ACC112 (cell line): ENCODE data around the gene IRF8.

Source experiments
- H2AFZ ChIP-seq: fragments of 200-600 bp; sonication (generic); one replicate; pipeline ENCODE4 v1.6.0; 2017; ENCODE audit warnings: antibody characterized with exemption, low read length; ENCODE audit not compliant: unreplicated experiment
- H3K27ac ChIP-seq: fragments of 200-600 bp; sonication (generic); 2 replicates; pipeline ENCODE4 v1.5.1; 2014; ENCODE audit warnings: low read depth, mild to moderate bottlenecking, antibody characterized with exemption, low read length, moderate library complexity
- H3K27me3 ChIP-seq: fragments of 200-600 bp; sonication (generic); 2 replicates; pipeline ENCODE4 v1.6.1; 2014; ENCODE audit warnings: mild to moderate bottlenecking, antibody characterized with exemption, low read length, moderate library complexity, mixed read lengths; ENCODE audit not compliant: insufficient read depth
- H3K36me3 ChIP-seq: fragments of 200-600 bp; sonication (generic); 2 replicates; pipeline ENCODE4 v1.6.1; 2016; ENCODE audit warnings: mild to moderate bottlenecking, antibody characterized with exemption, low read length, moderate library complexity, mixed read lengths; ENCODE audit not compliant: insufficient read depth
- H3K4me1 ChIP-seq: fragments of 200-600 bp; sonication (generic); one replicate; pipeline ENCODE4 v1.6.1; 2016; ENCODE audit warnings: low read length, mixed read lengths; ENCODE audit not compliant: insufficient read depth, unreplicated experiment, control insufficient read depth
- H3K4me3 ChIP-seq: fragments of 200-600 bp; sonication (generic); 2 replicates; pipeline ENCODE4 v1.5.1; 2014; ENCODE audit warnings: mild to moderate bottlenecking, low read depth, low read length
- H3K79me2 ChIP-seq: fragments of 200-600 bp; sonication (generic); one replicate; pipeline ENCODE4 v1.6.0; 2016; ENCODE audit warnings: low read length; ENCODE audit not compliant: control insufficient read depth, unreplicated experiment, insufficient read depth

IRF8 gene

DNA sequence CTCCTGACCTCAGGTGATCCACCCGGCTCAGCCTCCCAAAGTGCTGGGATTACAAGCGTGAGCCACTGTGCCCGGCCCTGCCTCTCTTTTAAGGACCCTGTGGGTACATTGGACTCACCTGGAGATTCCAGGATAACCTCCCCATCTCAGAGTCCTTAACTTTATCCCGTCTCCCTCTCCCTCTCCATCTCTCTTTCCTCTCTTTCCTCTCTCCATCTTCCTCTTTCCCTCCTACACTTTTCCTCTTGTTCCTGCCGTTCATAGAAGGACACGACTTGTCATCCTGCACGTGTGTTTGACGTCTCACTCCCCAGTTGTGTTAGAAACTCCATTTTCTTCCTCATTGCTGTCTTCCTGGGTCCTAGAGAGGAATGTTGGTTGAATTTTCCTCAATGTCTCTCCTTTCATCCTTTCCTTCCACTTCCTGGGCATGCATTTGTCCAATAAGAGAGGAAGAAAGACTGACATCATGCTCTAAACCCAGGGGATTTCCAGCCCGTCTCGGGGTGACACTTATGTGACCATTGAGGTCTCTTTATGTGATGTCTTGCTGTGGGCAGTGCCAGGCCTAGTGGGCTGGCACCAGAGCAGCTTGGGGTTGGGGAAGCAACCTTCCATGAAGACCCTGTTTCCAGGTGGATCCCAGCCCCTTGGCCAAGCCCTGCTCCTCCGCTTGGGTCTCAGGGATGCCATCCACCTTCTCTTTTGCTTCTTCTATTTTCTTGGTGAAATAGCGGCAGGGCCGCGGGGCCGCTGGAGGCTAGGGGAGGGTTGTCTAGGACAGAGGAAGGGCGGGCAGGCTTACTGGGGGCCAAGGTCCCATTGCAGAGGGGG lies 39.8 kb upstream of the IRF8 start:
- no peaks in the 10 kb centered on the region for H3K36me3 ChIP-seq
- H3K4me1 ChIP-seq, result no peaks in the 10 kb centered on the region
- no peaks in the 10 kb centered on the region for H3K79me2 ChIP-seq
- peaks cover 43% of the 10 kb centered on the region for H3K27me3 ChIP-seq
- no peak overlapping the region for H3K27ac ChIP-seq
- H2AFZ ChIP-seq, result no peak overlapping the region
- H3K4me3 ChIP-seq, result no peak overlapping the region

DNA sequence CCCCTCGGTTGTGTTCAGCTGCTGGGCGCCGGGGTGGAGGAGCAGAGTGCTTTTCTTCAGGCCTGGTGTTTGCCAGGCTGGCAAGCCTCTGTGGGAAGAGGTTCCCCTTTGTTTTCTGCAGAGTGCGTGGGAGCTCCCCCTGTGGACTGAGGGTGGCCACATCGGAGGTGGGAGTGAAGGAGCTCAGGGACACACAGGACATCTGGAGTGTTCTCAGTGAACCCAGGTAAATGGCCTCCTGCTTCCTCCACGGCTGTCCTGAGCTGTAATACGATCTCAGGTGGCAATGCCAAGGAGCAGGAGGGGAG lies 39.2 kb upstream of the IRF8 start:
- H3K79me2 ChIP-seq, result no peaks in the 10 kb centered on the region

DNA sequence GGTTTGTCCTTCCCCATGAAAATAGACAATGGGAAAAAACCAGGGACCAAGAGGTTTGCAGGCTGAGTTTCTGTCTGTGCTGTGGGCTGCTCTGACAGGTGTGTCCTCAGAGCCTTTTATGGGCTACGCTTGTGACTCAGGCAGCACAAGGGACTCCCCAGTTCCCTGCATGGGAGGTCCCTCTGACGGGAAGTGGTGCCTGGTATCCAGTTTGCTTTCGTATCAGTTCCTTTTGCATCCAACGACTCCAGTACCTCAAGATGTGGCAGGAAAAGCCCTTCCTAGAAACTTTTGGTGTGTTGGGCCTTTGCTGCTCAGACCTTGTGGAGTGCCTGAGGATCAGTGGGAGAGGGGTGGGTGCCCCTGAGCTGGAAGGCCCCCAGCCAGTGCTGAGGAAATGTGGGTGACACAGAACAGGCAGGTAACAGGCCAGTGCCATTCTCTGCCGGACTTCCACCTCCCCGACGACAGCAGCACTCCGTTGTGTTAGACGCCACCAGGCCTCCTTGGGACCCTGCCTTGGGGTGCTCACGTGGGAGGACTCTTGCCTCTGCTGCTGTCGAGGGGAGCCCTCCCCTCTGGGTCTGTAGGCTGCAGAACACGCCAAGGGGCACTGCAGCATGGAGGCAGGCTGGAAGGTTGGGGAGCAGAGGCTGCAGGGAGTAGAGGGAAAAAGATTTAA lies 38.4 kb upstream of the IRF8 start:
- no peak overlapping the region for H3K27ac ChIP-seq
- no peak overlapping the region for H3K4me3 ChIP-seq
- no peak overlapping the region for H2AFZ ChIP-seq
- H3K4me1 ChIP-seq, result no peaks in the 10 kb centered on the region
- no peaks in the 10 kb centered on the region for H3K36me3 ChIP-seq
- peaks cover 33% of the 10 kb centered on the region for H3K27me3 ChIP-seq
- H3K79me2 ChIP-seq, result no peaks in the 10 kb centered on the region

More for the DNA sequence above, 39.2 kb upstream of the IRF8 start:
- H3K36me3 ChIP-seq, result no peaks in the 10 kb centered on the region
- H2AFZ ChIP-seq, result no peak overlapping the region
- H3K27me3 ChIP-seq, result peaks cover 38% of the 10 kb centered on the region
- H3K27ac ChIP-seq, result no peak overlapping the region
- H3K4me1 ChIP-seq, result no peaks in the 10 kb centered on the region
- no peak overlapping the region for H3K4me3 ChIP-seq

DNA sequence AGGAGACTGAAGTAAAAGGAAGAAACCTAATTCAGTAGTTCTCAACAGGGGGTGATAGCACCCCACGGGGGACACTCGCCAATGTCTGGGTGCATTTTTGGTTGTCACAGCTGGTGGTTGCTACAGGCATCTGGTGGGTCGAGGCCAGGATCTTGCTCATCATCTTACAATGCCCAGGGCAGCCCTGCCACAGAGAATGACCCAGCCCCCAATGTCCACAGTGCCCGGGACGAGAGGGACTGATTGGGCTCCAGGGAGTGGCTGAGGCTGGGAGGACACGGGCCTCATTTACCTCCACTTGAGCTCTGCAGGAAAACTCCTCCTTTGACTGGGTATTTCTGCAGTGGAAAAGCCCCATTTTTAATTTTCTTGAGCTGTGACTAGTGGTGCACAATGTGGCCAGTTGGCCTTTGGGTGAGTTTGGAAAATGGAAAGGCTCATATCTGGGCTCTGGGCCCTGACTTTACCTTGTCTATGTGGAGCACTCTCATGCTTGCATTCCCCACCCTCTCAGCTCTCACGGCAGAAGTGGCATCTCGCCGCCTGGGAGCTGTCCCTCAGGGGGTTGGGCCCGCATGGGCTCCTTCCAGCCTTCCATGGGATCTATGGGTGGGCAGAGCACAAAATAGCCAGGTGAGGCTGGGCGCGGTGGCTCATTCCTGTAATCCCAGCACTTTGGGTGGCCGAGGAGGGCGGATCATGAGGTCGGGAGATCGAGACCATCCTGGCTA lies 37.7 kb upstream of the IRF8 start:
- H3K27ac ChIP-seq, result no peak overlapping the region
- H3K79me2 ChIP-seq, result no peaks in the 10 kb centered on the region
- H3K27me3 ChIP-seq, result peaks cover 30% of the 10 kb centered on the region
- no peaks in the 10 kb centered on the region for H3K36me3 ChIP-seq
- H3K4me3 ChIP-seq, result no peak overlapping the region
- H2AFZ ChIP-seq, result no peak overlapping the region
- no peaks in the 10 kb centered on the region for H3K4me1 ChIP-seq

DNA sequence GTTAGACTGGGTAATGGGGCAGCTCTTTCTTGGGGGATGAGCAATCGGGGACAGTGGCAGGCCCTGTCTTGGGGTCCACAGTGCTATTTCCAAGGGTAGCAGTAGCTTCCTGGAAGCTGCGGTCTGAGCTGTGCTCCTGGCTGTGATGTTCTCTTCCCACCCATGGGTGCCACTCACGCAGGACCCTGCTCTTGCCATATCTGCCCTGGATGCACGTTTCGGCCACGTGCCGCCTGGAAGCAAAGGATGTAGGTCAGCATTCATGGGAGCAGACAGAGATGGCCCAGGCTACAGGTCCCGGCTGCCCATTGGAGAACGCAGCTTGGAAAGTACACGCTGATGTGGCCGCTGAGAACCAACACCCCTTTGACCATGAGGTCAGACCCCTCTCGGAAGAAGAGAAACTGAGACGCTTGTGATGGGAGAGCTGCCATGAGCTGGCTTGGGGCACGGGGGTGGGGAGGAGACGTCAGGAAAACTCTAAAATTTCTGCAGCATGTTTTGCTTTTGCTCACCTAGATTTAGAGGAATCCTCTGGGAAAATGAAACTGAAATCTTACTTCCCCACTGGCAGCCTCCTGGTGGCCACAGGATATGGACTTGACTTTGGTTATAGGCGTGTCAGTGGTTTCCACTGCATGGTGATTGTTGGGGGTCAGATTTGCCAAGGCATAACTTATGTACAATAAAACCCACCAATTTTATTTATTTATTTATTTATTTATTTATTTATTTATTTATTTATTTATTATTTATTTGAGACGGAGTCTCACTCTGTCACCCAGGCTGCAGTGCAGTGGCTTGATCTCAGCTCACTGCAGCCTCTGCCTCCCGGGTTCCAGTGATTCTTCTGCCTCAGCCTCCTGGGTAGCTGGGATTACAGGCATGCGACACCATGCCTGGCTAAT lies 36.2 kb upstream of the IRF8 start:
- H3K36me3 ChIP-seq, result no peaks in the 10 kb centered on the region
- no peaks in the 10 kb centered on the region for H3K4me1 ChIP-seq
- H3K79me2 ChIP-seq, result no peaks in the 10 kb centered on the region
- H3K27ac ChIP-seq, result no peak overlapping the region
- H3K4me3 ChIP-seq, result no peak overlapping the region
- peaks cover 24% of the 10 kb centered on the region for H3K27me3 ChIP-seq
- no peak overlapping the region for H2AFZ ChIP-seq

DNA sequence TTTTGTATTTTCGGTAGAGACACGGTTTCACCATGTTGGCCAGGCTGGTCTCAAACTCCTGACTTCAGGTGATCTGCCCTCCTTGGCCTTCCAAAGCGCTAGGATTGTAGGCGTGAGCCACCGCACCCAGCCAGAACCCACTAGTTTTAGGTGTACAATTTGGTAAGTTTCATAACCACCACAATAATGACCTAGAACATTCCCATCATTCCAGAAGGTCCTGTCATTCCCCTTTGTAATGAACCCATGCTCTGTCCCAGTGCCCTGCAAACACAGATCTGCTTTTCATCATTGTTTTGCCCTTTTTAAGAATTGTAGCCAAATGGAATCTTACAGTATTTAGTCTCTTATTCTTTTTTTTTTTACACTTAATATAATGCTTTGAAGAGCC lies 35.6 kb upstream of the IRF8 start:
- no peaks in the 10 kb centered on the region for H3K4me1 ChIP-seq
- H3K27me3 ChIP-seq, result peaks cover 26% of the 10 kb centered on the region
- no peaks in the 10 kb centered on the region for H3K36me3 ChIP-seq
- H3K4me3 ChIP-seq, result no peak overlapping the region
- no peak overlapping the region for H2AFZ ChIP-seq
- H3K27ac ChIP-seq, result no peak overlapping the region
- H3K79me2 ChIP-seq, result no peaks in the 10 kb centered on the region

DNA sequence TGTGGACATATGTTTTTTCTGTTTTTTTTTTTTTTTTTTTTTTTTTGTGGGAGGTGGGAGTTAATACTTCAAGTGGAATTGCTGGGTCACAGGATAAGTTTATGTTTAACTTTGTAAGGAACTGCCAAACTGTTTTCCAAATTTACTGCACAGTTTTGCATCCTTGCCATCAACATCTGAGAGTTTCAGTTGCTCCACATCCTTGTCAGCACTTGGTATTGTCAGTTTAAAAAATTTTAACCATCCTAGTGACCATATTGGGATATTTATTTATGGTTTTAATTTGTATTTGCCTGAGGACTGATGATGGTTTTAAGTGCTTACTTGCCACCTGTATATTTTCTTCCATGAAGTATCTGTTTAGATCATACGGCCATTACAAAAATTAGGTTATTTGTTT lies 34.0 kb upstream of the IRF8 start:
- Histone ChIP-seq H3K27me3 (peaks cover 30% of the 10 kb centered on the region), H3K36me3 (no peaks in the 10 kb centered on the region), H3K27ac (no peak overlapping the region), H3K4me1 (peaks cover 1% of the 10 kb centered on the region), H3K79me2 (no peaks in the 10 kb centered on the region), H2AFZ (no peak overlapping the region), H3K4me3 (no peak overlapping the region)

DNA sequence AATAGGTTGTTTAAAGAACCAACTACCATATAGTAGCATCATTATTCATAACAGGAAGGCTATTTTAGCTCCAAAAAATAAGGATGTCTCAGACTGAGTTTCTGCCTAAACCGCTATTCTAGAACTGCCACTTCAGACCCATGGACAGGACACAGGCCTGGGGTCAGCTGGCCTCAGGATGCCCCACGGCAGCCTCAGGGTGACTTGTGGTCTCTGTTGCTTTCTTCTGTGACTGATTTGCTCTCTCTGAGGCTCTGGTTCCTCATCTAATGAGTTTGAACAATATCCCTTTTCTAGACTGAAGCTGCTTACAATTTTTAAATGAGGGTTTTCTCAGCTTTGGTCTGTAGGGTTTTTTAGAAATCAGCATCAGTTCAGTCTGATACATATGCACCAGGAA lies 31.8 kb upstream of the IRF8 start:
- Histone ChIP-seq H3K4me3 (no peak overlapping the region), H2AFZ (no peak overlapping the region), H3K4me1 (peaks cover 6% of the 10 kb centered on the region), H3K36me3 (no peaks in the 10 kb centered on the region), H3K79me2 (no peaks in the 10 kb centered on the region), H3K27ac (no peak overlapping the region), H3K27me3 (peaks cover 42% of the 10 kb centered on the region)

DNA sequence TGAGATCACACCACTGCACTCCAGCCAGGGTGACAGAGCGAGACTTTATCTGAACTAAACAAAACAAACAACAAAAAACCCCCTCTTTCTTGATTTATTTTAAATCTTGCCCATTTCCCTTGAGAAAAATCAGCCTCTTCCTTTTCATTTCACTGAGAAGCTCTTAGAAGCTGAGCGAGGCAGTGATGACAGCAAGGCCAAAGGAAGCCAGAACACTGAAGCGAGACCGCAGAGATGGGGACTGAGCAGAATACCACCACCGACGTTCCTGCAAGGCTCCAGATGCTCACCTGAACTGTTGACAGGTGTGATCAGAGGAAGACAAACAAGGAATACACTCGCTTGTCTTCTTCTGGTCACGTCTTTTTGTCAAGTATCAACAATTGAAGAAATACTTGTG lies 30.5 kb upstream of the IRF8 start:
- Histone ChIP-seq H3K27me3 (peaks cover 55% of the 10 kb centered on the region), H3K4me3 (no peak overlapping the region), H2AFZ (no peak overlapping the region), H3K79me2 (no peaks in the 10 kb centered on the region), H3K27ac (no peak overlapping the region), H3K4me1 (peaks cover 6% of the 10 kb centered on the region), H3K36me3 (no peaks in the 10 kb centered on the region)

DNA sequence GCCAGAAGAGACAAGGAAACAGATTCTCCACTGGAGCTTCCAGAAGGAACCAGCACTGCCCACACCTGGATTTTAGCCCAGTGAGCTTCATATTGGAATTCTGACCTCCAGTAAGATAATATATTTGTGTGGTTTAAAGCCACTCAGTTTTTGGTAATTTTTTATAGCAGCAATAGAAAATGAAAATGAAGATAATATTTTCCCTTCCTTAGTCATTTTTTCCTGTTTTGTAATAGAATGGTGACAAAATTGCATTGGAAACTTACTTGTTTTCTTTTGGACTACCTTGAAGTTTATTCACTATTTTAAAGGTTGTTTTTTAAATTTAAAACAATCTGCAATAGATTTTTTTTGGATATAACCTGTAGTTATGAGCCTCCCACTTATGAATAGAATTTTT lies 29.8 kb upstream of the IRF8 start:
- Histone ChIP-seq H3K4me3 (no peak overlapping the region), H3K27me3 (peaks cover 62% of the 10 kb centered on the region), H3K27ac (no peak overlapping the region), H3K4me1 (peaks cover 6% of the 10 kb centered on the region), H2AFZ (no peak overlapping the region), H3K79me2 (no peaks in the 10 kb centered on the region), H3K36me3 (no peaks in the 10 kb centered on the region)
